Endodermal cell (in vitro differentiated cells): ENCODE measurements around the gene ELMO1. TPM values are rescaled to one million over a fixed set of nuclear protein-coding genes. Genes with fewer than 3 reads are reported as not detected.

Source experiments
- DNase-seq: peaks from one replicate; pipeline ENCODE4 v3.0.0-alpha.2; 2017
- H3K27ac ChIP-seq: 2 replicates; pipeline ENCODE4 v1.5.1; 2013; ENCODE audit warnings: mild to moderate bottlenecking, low read depth, low read length, moderate library complexity
- H3K27me3 ChIP-seq: 2 replicates; pipeline ENCODE4 v1.6.1; 2013; ENCODE audit warnings: mild to moderate bottlenecking, low read length, moderate library complexity; ENCODE audit not compliant: insufficient read depth, control insufficient read depth, poor library complexity, severe bottlenecking
- H3K36me3 ChIP-seq: 2 replicates; pipeline ENCODE4 v1.7.0; 2013; ENCODE audit warnings: mild to moderate bottlenecking, low read length, moderate library complexity; ENCODE audit not compliant: control insufficient read depth, insufficient read depth
- H3K4me1 ChIP-seq: one replicate; pipeline ENCODE4 v1.7.0; 2013; ENCODE audit warnings: low read length; ENCODE audit not compliant: control insufficient read depth, insufficient read depth
- H3K4me3 ChIP-seq: 2 replicates; pipeline ENCODE4 v1.5.1; 2013; ENCODE audit warnings: mild to moderate bottlenecking, low read length, moderate library complexity
- H3K9ac ChIP-seq: 2 replicates; pipeline ENCODE4 v1.6.1; 2013; ENCODE audit warnings: mild to moderate bottlenecking, low read length, moderate library complexity; ENCODE audit not compliant: poor library complexity, severe bottlenecking; ENCODE audit errors: extremely low read depth
- H3K9me3 ChIP-seq: 2 replicates; pipeline ENCODE4 v1.6.1; 2013; ENCODE audit warnings: mild to moderate bottlenecking, low read length, moderate library complexity; ENCODE audit not compliant: control insufficient read depth
- H3K27ac Mint-ChIP-seq: 2 replicates; pipeline ENCODE4 v1.8.0; 2020; ENCODE audit warnings: mixed read lengths
- H3K27me3 Mint-ChIP-seq: 2 replicates; pipeline ENCODE4 v1.8.0; 2021; ENCODE audit warnings: mild to moderate bottlenecking, mixed read lengths; ENCODE audit not compliant: insufficient read depth
- H3K36me3 Mint-ChIP-seq: 2 replicates; pipeline ENCODE4 v1.8.0; 2020; ENCODE audit warnings: low read depth, mixed read lengths
- H3K4me1 Mint-ChIP-seq: 2 replicates; pipeline ENCODE4 v1.8.0; 2020; ENCODE audit warnings: mixed read lengths
- H3K4me3 Mint-ChIP-seq: 2 replicates; pipeline ENCODE4 v1.8.0; 2020; ENCODE audit warnings: mild to moderate bottlenecking, moderate library complexity, mixed read lengths
- H3K9me3 Mint-ChIP-seq: 2 replicates; pipeline ENCODE4 v1.8.0; 2020; ENCODE audit warnings: mild to moderate bottlenecking, mixed read lengths
- CTCF ChIP-seq: fragments of 200-600 bp; sonication (generic); conservative IDR thresholded peaks from 2 replicates; pipeline ENCODE4 v1.5.0; 2021; ENCODE audit warnings: antibody characterized with exemption, mild to moderate bottlenecking
- WGBS, 2 experiments: methylation state at CpG; one replicate each; pipeline versions ENCODE4 v1.1.5 to v1.1.7; 2013; ENCODE audit warnings: missing lambda C conversion rate in 2 of 2, mixed read lengths in 1 of 2; ENCODE audit not compliant: insufficient coverage in 1 of 2, insufficient read length in 1 of 2; 5-methylcytosine and 5-hydroxymethylcytosine counted together
- total RNA-seq, 2 donors: library from RNA; stranded (reverse); fragmentation: NEBNext Ultra II Directional in 1 of 2; extraction: Animal tissue kit (Norgen Biotek cat#: 25700) in 1 of 2; gene quantifications; 2 replicates in 1 of 2; 3 replicates in 1 of 2; pipeline ENCODE4 v1.2.1, GENCODE V29; 2021

The ELMO1 gene
- total RNA-seq, 2 donors from 2014 or later, result 120 to 131 TPM

- no peak for TF ChIP-seq CTCF
- no peaks in the 10 kb centered on the region for H3K9me3 ChIP-seq
- H3K27ac Mint-ChIP-seq, result no peak overlapping the region
- peaks cover 23% of the 10 kb centered on the region for H3K36me3 ChIP-seq
- no peak overlapping the region for H3K4me3 ChIP-seq
- peaks cover 63% of the 10 kb centered on the region for H3K36me3 Mint-ChIP-seq
- H3K27me3 Mint-ChIP-seq, result no peaks in the 10 kb centered on the region
- DNase-seq, result no peak
- peaks cover 2% of the 10 kb centered on the region for H3K4me1 ChIP-seq
- H3K9ac ChIP-seq, result no peak overlapping the region
- H3K4me3 Mint-ChIP-seq, result no peak overlapping the region
- WGBS, 2 experiments, result 90 to 92% methylated on average over 6 to 11 of the region's 11 CpGs
- no peaks in the 10 kb centered on the region for H3K27me3 ChIP-seq
- H3K27ac ChIP-seq, result no peak overlapping the region
- H3K4me1 Mint-ChIP-seq, result peaks cover 35% of the 10 kb centered on the region
- H3K9me3 Mint-ChIP-seq, result no peaks in the 10 kb centered on the region
These were observed 567.3 kb downstream of the ELMO1 start for GRCh38 chr7:36881233-36881874.

GRCh38 chr7:36880108-36880507 is 568.6 kb downstream of the ELMO1 start:
- WGBS, 2 experiments, result 92 to 100% methylated on average over 1 to 3 of the region's 3 CpGs
- no peak overlapping the region for H3K27ac Mint-ChIP-seq

DNA sequence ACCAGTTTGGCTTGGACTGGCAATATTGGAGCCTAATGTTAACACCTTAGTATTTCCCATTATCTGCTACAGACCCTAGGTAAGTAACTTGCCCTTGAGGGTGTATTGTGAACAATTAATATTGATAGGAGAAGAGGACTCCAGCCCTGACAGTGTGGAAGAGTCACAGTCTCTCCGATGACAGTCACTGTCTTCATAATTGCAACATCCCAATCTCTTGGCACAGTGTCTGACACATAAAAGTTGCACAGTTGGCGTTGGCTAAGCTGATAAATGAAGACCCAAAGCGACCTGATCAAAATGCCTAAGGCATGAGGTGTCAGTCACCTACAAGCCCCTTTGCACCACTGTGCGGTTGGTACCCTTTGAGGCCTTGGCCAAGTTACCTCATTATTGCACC is 569.6 kb downstream of the ELMO1 start:
- Histone ChIP-seq H3K27me3 (no peaks in the 10 kb centered on the region), H3K9me3 (no peaks in the 10 kb centered on the region), H3K9ac (no peak overlapping the region), H3K4me1 (peaks cover 5% of the 10 kb centered on the region), H3K36me3 (peaks cover 14% of the 10 kb centered on the region), H3K27ac (no peak overlapping the region), H3K4me3 (no peak overlapping the region)
- H3K36me3 Mint-ChIP-seq, result peaks cover 56% of the 10 kb centered on the region
- TF ChIP-seq CTCF, result no peak
- no peak for DNase-seq
- H3K27ac Mint-ChIP-seq, result no peak overlapping the region
- WGBS, 2 experiments, result 69 to 100% methylated on average over 2 to 4 of the region's 4 CpGs
- H3K4me3 Mint-ChIP-seq, result no peak overlapping the region
- H3K27me3 Mint-ChIP-seq, result no peaks in the 10 kb centered on the region
- peaks cover 39% of the 10 kb centered on the region for H3K4me1 Mint-ChIP-seq
- no peaks in the 10 kb centered on the region for H3K9me3 Mint-ChIP-seq

More at GRCh38 chr7:36880108-36880507, 568.6 kb downstream of the ELMO1 start:
- peaks cover 14% of the 10 kb centered on the region for H3K36me3 ChIP-seq
- H3K27ac ChIP-seq, result no peak overlapping the region
- no peaks in the 10 kb centered on the region for H3K27me3 ChIP-seq
- no peak overlapping the region for H3K4me3 ChIP-seq
- H3K9me3 ChIP-seq, result no peaks in the 10 kb centered on the region
- Mint-ChIP-seq H3K36me3 (peaks cover 57% of the 10 kb centered on the region), H3K4me3 (no peak overlapping the region), H3K4me1 (peaks cover 39% of the 10 kb centered on the region), H3K9me3 (no peaks in the 10 kb centered on the region), H3K27me3 (no peaks in the 10 kb centered on the region)
- DNase-seq, result no peak
- peak; percentile 63 for TF ChIP-seq CTCF
- peaks cover 5% of the 10 kb centered on the region for H3K4me1 ChIP-seq
- H3K9ac ChIP-seq, result no peak overlapping the region
